Activated CD8-positive, alpha-beta T cell treated with anti-CD3 and anti-CD28 coated beads, Interleukin-2, amount 10 ng/mL, durations not matched to agents 7 days and 5 days (primary cell): ENCODE measurements around the gene JPH3. TPM values are rescaled to one million over a fixed set of nuclear protein-coding genes. Genes with fewer than 3 reads are reported as not detected.
A peak's percentile ranks its signal among the peaks of the same experiment; 100 is the strongest.

Experiments used
- ATAC-seq: fragments of 150-1000 bp; cut with Tn5 transposase; one replicate; pipeline ENCODE4 v1.10.0; 2021; ENCODE audit warnings: moderate library complexity
- CTCF ChIA-PET: fragments of 350-600 bp; sonication (Branson Sonifier 250); formaldehyde crosslinking; loops from one replicate; lab custom pipeline; 2021; ENCODE audit warnings: antibody characterized with exemption; lab: Charles Lee
- POLR2A ChIA-PET: fragments of 350-600 bp; sonication (Branson Sonifier 250); formaldehyde crosslinking; loops from one replicate; lab custom pipeline; 2021; ENCODE audit warnings: antibody characterized with exemption; lab: Charles Lee
- DNase-seq: peaks from one replicate; pipeline ENCODE4 v3.0.0-alpha.2; 2020
- H3K27ac Mint-ChIP-seq: one replicate; pipeline ENCODE4 v1.8.0; 2021; ENCODE audit warnings: mild to moderate bottlenecking, mixed read lengths
- H3K27me3 Mint-ChIP-seq: one replicate; pipeline ENCODE4 v1.8.0; 2021; ENCODE audit warnings: low read depth, mixed read lengths
- H3K36me3 Mint-ChIP-seq: one replicate; pipeline ENCODE4 v1.8.0; 2021; ENCODE audit warnings: low read depth, mixed read lengths
- H3K4me1 Mint-ChIP-seq: one replicate; pipeline ENCODE4 v1.8.0; 2021; ENCODE audit warnings: low read depth, mixed read lengths
- H3K4me3 Mint-ChIP-seq: one replicate; pipeline ENCODE4 v1.8.0; 2021; ENCODE audit warnings: mild to moderate bottlenecking, mixed read lengths
- H3K9me3 Mint-ChIP-seq: one replicate; pipeline ENCODE4 v1.8.0; 2022; ENCODE audit warnings: mixed read lengths; ENCODE audit not compliant: insufficient read depth
- total RNA-seq, 2 experiments: library from RNA; stranded (reverse); gene quantifications; one replicate each; pipeline ENCODE4 v1.2.3, GENCODE V29; 2021

The JPH3 gene
- not detected for total RNA-seq

DNA sequence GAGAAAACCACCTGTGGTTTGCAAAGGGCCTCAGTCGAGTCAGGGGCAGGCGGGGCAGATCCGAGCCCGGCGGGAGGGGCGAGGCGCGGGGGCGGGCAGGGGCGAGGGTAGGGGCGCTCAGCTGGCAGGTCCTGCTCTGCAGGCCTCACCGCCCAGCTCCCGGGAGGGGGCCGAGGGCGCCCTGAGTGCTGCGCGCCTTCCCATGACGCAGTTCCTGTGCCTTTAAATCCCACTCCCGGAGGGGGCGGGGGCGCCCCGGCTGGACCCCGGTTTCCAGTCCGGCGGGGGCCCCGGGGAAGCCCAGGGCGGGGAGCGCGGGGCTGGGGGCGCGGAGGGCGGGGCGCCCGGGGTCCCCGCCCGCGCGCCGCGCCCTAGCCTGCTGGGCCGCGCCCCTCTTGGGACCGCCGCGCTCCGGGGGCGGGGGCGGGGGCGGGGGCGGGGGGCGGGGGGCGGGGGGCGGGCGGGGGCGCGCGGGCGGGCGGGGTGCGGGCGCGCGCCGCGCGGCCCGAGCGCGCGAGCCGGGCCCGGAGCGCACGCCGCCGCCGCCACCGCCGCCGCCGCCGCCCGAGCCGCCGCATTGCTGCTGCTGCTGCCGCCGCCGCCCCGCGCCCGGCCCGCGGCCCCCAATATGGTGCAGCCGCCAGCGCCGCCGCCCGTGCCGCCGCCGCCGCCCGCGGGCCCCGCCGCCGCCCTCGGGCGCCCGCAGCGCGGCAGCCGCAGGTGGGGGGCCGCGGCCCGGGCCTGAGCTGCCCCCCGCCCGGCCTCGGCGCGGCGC lies at the start of gene JPH3:
Gene JPH3 (plus strand): TSS at position 508 of the 775 bp plus-strand sequence. CDS start 639 bp downstream, outside the sequence.
- ChIA-PET CTCF (no interaction called here), POLR2A (no interaction called here)
- H3K27me3 Mint-ChIP-seq = peaks cover 57% of the 10 kb centered on the region
- peak within 1 kb of the TSS; percentile 43 for H3K4me3 Mint-ChIP-seq
- no peak for ATAC-seq
- H3K27ac Mint-ChIP-seq = no peak within 1 kb of the TSS
- no peaks in the 10 kb centered on the region for H3K9me3 Mint-ChIP-seq
- H3K36me3 Mint-ChIP-seq = no peaks in the 10 kb centered on the region
- H3K4me1 Mint-ChIP-seq = peaks cover 7% of the 10 kb centered on the region
- DNase-seq = no peak

DNA sequence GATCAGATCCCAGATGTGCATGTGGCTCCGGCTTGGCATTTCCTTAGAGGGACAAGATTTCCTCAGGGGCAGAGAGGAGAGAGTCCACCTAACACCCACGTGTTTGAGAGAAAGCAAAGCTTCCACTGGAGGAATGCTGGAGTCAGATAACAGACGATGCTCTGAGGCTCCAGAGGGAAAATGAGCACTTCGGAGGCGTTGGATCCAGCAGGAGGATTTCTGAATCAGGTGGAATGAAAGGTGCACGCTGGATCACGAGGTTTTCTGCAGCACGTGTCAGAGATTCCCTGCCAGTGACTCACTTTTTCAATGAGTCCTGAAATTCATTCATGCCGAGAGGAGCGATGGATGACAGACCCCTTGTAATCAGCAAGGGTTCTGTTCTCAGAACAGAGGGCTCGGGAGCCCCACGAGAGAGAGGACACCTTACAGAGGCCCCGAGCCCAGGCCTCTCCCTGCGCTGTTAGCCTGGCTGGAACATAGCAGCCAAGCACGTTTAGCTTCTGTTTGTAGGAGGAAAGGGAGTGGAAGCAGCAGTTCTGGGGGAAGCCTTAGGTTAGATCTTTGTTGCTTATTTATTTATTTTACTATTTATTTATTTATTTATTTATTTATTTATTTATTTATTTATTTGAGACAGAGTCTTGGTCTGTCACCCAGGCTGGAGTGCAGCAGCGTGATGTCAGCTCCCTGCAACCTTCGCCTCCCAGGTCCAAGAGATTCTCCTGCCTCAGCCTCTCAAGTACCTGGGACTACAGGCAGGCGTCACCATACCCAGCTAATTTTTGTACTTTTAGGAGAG lies 49.3 kb upstream of the JPH3 start:
- Mint-ChIP-seq H3K27ac (no peak overlapping the region), H3K9me3 (no peaks in the 10 kb centered on the region), H3K27me3 (peaks cover 3% of the 10 kb centered on the region), H3K4me3 (no peak overlapping the region), H3K36me3 (no peaks in the 10 kb centered on the region), H3K4me1 (no peaks in the 10 kb centered on the region)
- DNase-seq (no peak), ATAC-seq (no peak)
- ChIA-PET POLR2A (no interaction called here), CTCF (interaction anchor here (1.0 kb wide), 1 partner anchor 83 kb away, joined by 3 read pairs; no protein-coding TSS in a partner anchor)

GRCh38 chr16:87554754-87555427 lies 47.4 kb upstream of the JPH3 start:
- no peak for ATAC-seq
- no peak overlapping the region for H3K27ac Mint-ChIP-seq

DNA sequence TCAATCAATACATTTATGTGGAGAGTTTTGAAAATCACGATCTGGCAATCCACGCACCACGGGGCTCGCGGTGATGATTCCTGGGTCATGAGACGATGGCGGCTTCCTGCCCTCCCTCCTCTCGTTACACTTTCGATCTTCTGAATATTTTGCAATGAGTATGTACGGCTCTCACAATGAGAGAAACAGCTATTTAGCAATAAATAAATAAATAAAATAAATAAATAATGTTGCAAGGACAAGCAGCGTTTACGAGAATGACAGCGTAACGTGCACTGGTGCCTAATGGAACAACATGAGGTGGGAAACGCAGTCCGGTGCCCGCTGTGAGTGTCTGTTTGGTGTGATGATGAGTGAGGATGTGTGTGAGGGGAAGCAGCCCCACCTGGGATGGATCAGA lies 46.7 kb upstream of the JPH3 start:
- ATAC-seq (no peak), DNase-seq (no peak)
- ChIA-PET CTCF (interaction anchor here (1.2 kb wide), 1 partner anchor 80 kb away, joined by 3 read pairs; no protein-coding TSS in a partner anchor), POLR2A (no interaction called here)
- Mint-ChIP-seq H3K36me3 (no peaks in the 10 kb centered on the region), H3K4me3 (no peak overlapping the region), H3K4me1 (no peaks in the 10 kb centered on the region), H3K9me3 (no peaks in the 10 kb centered on the region), H3K27me3 (peaks cover 9% of the 10 kb centered on the region), H3K27ac (no peak overlapping the region)

More at GRCh38 chr16:87554754-87555427, 47.4 kb upstream of the JPH3 start:
- Mint-ChIP-seq H3K4me1 (no peaks in the 10 kb centered on the region), H3K36me3 (no peaks in the 10 kb centered on the region), H3K4me3 (no peak overlapping the region), H3K27me3 (peaks cover 7% of the 10 kb centered on the region), H3K9me3 (no peaks in the 10 kb centered on the region)
- DNase-seq = no peak
- CTCF ChIA-PET = no interaction called here
- POLR2A ChIA-PET = no interaction called here

DNA sequence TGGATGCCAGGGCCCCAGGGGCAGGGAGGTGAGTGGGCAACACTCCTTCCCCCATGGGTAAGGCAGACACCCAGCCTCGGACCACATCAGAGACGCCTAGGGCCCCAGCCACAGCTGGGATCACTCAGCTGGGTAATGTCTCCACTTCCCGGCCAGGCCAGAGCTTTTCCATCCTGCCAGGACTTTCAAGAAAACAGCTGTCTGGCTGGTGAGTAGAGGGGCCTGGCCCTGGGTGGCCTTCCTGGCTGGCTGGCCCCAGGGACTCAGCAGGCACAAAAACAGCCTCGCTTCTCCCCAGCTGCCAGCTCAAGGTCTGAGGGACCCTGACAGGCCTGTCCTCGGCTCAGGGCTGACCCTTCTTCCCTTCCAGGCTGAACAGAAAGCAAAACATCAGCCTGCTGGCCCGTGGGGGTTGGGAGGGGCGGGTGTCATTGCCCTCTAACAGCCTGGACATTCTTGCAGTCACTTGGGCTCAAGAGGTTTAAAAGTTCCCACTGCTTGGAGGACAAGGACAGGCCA lies 45.3 kb upstream of the JPH3 start:
- H3K36me3 Mint-ChIP-seq = no peaks in the 10 kb centered on the region
- DNase-seq = no peak
- H3K4me3 Mint-ChIP-seq = no peak overlapping the region
- no peak overlapping the region for H3K27ac Mint-ChIP-seq
- peaks cover 9% of the 10 kb centered on the region for H3K27me3 Mint-ChIP-seq
- ATAC-seq = no peak
- ChIA-PET CTCF (no interaction called here), POLR2A (no interaction called here)
- H3K9me3 Mint-ChIP-seq = no peaks in the 10 kb centered on the region
- H3K4me1 Mint-ChIP-seq = no peaks in the 10 kb centered on the region

- no peak for ATAC-seq
- Mint-ChIP-seq H3K4me1 (no peaks in the 10 kb centered on the region), H3K9me3 (peaks cover 3% of the 10 kb centered on the region), H3K27ac (no peak overlapping the region), H3K36me3 (peaks cover 2% of the 10 kb centered on the region), H3K4me3 (no peak overlapping the region), H3K27me3 (peaks cover 9% of the 10 kb centered on the region)
- DNase-seq = no peak
- ChIA-PET CTCF (no interaction called here), POLR2A (no interaction called here)
Measured at GRCh38 chr16:87558682-87559081, 43.6 kb upstream of the JPH3 start.

GRCh38 chr16:87559945-87560344 lies 42.4 kb upstream of the JPH3 start:
- Mint-ChIP-seq H3K4me1 (no peaks in the 10 kb centered on the region), H3K9me3 (peaks cover 4% of the 10 kb centered on the region), H3K27me3 (peaks cover 9% of the 10 kb centered on the region), H3K36me3 (peaks cover 4% of the 10 kb centered on the region), H3K27ac (no peak overlapping the region), H3K4me3 (no peak overlapping the region)
- no peak for ATAC-seq
- CTCF ChIA-PET = no interaction called here
- POLR2A ChIA-PET = no interaction called here
- no peak for DNase-seq

DNA sequence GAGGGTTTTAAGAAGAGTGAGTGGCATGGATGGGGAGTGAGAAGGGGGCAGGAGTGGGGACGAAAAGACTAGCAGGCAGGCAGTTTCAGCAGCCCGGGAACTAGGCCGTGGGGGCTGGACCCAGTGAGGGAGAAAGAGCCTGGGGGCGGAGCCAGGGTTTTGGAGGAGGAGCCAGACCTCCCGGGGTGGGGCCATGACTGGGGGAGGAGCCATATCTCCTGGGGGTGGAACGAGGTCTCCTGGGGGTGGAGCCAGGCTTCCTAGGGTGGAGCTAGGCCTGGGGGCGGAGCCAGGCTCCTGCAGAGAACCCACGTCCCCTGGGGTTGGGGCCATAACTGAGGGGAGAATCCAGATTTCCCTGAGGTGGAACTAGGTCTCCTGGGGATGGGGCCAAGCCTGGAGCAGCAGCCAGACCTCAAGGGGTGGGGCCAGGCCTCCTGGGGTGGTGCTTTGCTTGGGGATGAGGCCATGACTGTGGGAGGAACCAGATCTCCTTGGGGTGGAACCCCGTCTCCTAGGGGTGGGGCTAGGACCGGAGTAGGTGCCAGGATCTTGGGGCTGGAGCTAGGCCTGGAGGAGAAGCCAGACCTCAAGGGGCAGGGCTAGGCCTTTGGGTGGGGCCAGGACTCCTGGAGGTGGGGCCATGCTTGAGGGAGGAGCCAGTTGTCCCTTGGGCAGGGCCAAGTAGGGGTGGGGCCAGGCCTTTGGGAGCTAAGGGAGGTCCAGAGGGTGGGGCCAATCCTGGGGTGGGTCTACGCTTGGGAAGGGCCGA lies 41.7 kb upstream of the JPH3 start:
- Mint-ChIP-seq H3K9me3 (peaks cover 4% of the 10 kb centered on the region), H3K4me3 (no peak overlapping the region), H3K4me1 (no peaks in the 10 kb centered on the region), H3K27me3 (peaks cover 9% of the 10 kb centered on the region), H3K36me3 (peaks cover 4% of the 10 kb centered on the region), H3K27ac (no peak overlapping the region)
- DNase-seq (no peak), ATAC-seq (peak; percentile 70)
- CTCF ChIA-PET = no interaction called here
- POLR2A ChIA-PET = no interaction called here

DNA sequence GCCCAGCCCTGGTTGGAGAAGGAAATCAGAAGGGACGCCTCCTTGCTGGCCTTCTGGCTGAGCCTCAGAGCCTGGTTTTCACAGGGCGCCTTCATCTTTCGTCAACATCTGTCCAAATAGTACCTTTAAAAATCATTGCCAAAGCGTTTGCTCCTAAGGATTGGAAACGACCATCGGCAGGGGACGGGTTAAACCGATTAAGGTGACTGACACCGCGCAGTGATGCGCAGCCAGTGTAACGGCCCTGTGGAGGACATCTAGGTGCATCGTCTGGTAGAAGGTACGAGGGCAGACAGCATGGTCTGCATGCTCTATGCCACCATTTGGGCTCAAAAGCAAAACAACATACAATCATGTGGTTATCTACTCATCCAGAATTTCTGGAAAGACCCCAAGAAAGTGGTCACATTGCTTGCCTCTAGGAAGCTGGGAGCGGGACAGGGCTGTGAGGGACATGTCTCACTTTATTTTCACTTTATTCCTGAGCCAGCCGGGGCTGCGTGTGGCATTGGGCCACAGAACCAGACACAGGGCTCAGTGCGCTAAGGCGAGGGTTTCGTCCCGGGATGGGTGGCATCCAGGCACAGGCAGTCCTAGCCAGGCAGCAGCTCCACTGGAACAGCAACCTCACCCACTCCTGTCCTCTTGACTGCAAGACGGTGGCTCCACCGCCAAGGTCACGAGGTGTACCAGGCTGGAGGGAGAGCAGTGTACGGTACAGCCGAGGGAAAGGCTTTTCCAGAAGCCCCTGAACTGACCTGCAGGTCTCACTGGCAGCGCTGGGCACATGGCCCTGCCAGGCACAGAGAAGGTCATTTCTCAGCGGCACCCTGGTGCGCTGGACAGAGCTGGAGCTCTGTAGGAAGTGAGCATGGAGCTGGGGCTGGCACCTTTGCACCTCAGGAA lies 40.9 kb upstream of the JPH3 start:
- POLR2A ChIA-PET = no interaction called here

DNA sequence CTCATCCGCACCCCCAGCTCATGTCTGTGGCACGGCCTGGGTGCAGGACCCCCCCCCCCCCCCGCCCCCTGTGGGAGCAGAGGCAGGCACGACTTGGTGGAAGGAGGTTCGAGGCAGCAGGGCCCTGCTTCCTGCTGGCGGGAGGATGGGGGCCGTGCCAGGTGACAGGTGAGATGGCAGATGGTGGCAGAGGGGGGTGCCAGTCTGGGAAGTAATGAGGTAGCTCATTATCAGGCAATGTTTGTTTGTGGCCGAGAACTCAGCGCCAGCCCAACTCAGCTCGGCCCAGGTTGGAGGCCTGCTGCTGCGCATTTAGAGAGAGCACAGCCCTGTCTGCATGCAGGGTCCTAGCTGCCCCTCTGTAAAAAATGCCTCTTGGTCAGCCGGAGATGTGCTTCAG lies 40.1 kb upstream of the JPH3 start:
- Mint-ChIP-seq H3K4me3 (no peak overlapping the region), H3K27ac (no peak overlapping the region), H3K9me3 (peaks cover 4% of the 10 kb centered on the region), H3K27me3 (peaks cover 9% of the 10 kb centered on the region), H3K36me3 (peaks cover 4% of the 10 kb centered on the region), H3K4me1 (no peaks in the 10 kb centered on the region)
- ChIA-PET CTCF (no interaction called here), POLR2A (no interaction called here)
- ATAC-seq (no peak), DNase-seq (no peak)

More for the DNA sequence above, 40.9 kb upstream of the JPH3 start:
- ATAC-seq = no peak
- no peaks in the 10 kb centered on the region for H3K4me1 Mint-ChIP-seq
- peaks cover 4% of the 10 kb centered on the region for H3K9me3 Mint-ChIP-seq
- DNase-seq = no peak
- CTCF ChIA-PET = no interaction called here
- H3K4me3 Mint-ChIP-seq = no peak overlapping the region
- H3K36me3 Mint-ChIP-seq = peaks cover 4% of the 10 kb centered on the region
- peaks cover 9% of the 10 kb centered on the region for H3K27me3 Mint-ChIP-seq
- H3K27ac Mint-ChIP-seq = no peak overlapping the region
